Measurements from ENCODE around the gene PALB2.

DNA sequence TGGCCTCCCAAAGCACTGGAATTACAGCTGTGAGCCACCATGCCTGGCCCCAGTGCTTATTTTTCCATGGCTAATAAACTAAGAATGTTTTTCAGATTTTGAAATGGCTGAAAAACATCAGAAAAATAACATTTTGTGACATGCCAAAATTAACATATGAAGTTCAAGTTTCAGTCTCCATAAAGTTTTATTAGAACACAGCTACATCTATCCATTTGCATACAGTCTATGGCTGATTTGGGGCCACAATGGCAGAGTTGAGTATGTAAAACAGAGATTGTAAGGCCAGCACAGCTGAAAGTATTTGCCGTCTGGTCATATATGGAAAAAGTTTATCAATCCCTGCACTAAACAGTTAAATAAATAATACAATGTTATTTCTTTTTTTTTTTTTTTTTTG, 31.2 kb downstream of the PALB2 start:
- no peak for TF ChIP-seq POLR2A (IDR thresholded peaks at IDR 0.05)
- no peak for TF ChIP-seq CTCF (IDR thresholded peaks at IDR 0.05)
